GM18873 (cell line): ENCODE measurements around the gene INO80C.

Experiments used
- ATAC-seq: cut with Tn5 transposase; IDR thresholded peaks from one replicate; pipeline ENCODE4 v1.9.1; 2021; ENCODE audit warnings: mild to moderate bottlenecking, moderate library complexity, moderate number of reproducible peaks; ENCODE audit not compliant: unreplicated experiment, low FRiP score

Gene INO80C

GRCh38 chr18:35513181-35513936, 15.6 kb upstream of the INO80C start:
- no peak for ATAC-seq

- ATAC-seq: no peak
Observed at GRCh38 chr18:35512761-35513160, 15.0 kb upstream of the INO80C start.

- ATAC-seq: peak; percentile 21
Observed at GRCh38 chr18:35511833-35512232, 14.1 kb upstream of the INO80C start.

GRCh38 chr18:35511428-35511827, 13.7 kb upstream of the INO80C start:
- peak; percentile 88 for ATAC-seq

- no peak for ATAC-seq
Observed at GRCh38 chr18:35510076-35510651, 12.4 kb upstream of the INO80C start.

- no peak for ATAC-seq
Observed at GRCh38 chr18:35508746-35509338, 11.1 kb upstream of the INO80C start.

- no peak for ATAC-seq
Observed at GRCh38 chr18:35508030-35508429, 10.3 kb upstream of the INO80C start.

GRCh38 chr18:35507623-35508022, 9.9 kb upstream of the INO80C start:
- ATAC-seq: no peak

GRCh38 chr18:35507192-35507591, 9.4 kb upstream of the INO80C start:
- no peak for ATAC-seq

- no peak for ATAC-seq
Observed at GRCh38 chr18:35506024-35506712, 8.4 kb upstream of the INO80C start.

GRCh38 chr18:35504996-35505395, 7.2 kb upstream of the INO80C start:
- ATAC-seq: no peak

- ATAC-seq: no peak
Observed at GRCh38 chr18:35502052-35502451, 4.3 kb upstream of the INO80C start.

GRCh38 chr18:35501369-35501768, 3.6 kb upstream of the INO80C start:
- ATAC-seq: no peak

GRCh38 chr18:35500113-35500512, 2.4 kb upstream of the INO80C start:
- no peak for ATAC-seq

- peak; percentile 23 for ATAC-seq
Observed at GRCh38 chr18:35497027-35497369, 762 bp downstream of the INO80C start.

GRCh38 chr18:35495536-35496314, 2.0 kb downstream of the INO80C start:
- ATAC-seq: no peak

- ATAC-seq: no peak
Observed at GRCh38 chr18:35494251-35495220, 3.2 kb downstream of the INO80C start.

GRCh38 chr18:35491700-35492077, 6.1 kb downstream of the INO80C start:
- ATAC-seq: no peak

GRCh38 chr18:35490894-35491699, 6.7 kb downstream of the INO80C start:
- no peak for ATAC-seq
